GOT3 (cell line): ENCODE data around the gene GABPB2.

ENCODE experiments used
- DNase-seq: peaks from one replicate; lab custom pipeline; 2025; ENCODE audit warnings: mixed read lengths; lab: John Stamatoyannopoulos, UW

The GABPB2 gene

DNA sequence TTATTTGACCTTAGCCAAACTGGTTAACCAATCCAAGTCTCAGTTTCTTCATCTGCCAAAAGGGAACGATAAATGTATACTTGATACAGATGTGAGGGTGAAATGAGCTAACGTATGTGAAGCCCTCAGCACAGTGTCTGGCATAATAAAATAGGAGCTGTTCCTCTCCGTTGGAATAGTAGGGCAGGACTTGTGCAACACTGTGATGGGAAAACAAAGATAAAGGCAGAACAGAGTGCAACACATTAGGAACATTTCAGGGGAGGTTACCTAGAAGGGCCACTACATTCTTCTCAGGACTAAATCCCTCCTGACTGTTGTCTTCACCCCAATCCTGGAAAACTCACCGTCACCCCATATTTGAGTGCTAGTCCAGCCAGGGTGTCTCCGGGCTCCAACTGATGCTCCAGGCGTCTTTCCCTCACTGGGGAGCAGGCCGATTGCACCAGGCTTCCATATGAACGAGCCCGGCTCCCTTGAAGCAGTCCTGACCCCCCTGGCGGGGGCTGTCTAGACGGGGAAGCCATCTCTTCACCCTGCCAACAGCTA is 94.2 kb downstream of the GABPB2 start:
- no peak for DNase-seq

- no peak for DNase-seq
Observed at GRCh38 chr1:151165281-151165737, 94.7 kb downstream of the GABPB2 start.

DNA sequence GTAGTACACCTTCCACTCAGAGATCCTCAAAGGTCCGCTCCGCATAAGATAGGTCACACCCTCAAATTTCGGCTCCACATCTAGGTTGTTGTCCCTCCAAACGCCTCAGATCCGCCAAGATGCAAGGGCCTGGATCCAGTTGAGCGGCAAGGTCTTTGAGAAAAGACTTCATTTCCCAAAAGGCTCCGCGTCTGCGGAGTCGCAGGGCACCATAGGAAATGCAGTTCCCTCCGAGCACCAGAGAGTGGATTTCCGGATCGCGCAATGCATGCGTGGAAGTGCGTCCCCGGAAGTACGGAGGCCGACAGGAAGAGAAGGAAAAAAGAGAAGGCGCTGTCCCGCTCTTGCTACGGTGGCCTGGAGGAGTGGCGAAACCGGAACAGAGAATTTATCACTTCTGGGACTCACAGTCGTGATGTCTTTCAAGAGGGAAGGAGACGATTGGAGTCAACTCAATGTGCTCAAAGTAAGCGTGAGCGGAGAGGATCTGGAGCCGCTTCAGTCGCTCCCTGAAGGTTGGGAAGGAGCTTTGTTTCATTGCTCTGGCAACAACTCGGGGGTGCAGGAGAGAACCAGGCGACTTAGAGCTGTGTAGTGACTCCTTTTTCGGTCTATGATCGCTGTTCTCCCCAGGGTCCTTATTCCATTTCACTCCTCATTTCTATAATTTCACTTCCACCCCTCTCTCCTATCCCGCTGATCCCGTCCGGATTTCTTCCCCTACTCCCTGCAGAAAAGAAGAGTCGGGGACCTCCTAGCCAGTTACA is 95.4 kb downstream of the GABPB2 start, which contains the start of the genes LYSMD1 and SCNM1:
Gene LYSMD1 (minus strand): TSS at position 165 of the 767 bp plus-strand sequence. CDS start 644 bp downstream, outside the sequence.
Gene SCNM1 (plus strand): TSS at position 407 of the 767 bp plus-strand sequence. CDS start 9 bp downstream, at position 416.
- DNase-seq = peak; percentile 85

DNA sequence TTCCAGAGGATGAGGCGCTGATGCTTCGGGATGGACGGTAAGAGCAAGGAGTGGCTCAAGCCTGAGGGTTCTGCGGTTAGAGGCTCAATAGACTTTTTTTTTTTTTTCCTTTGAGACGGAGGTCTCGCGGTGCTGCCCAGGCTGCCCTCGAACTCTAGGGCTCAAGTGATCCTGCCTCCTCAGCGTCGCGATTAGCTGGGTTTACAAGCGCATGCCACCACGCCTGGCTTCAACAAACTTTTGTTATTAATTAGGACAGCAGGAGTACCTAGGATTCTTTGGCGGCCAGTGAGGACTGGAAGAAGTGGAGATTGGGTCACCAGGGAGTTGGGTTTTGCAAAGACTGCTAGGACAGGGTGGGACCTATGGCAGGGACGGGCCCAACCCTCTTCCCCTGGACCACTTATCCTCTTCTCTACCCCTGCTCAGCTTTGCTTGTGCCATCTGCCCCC is 96.0 kb downstream of the GABPB2 start:
- no peak for DNase-seq

- DNase-seq = no peak
Observed at GRCh38 chr1:151167116-151167515, 96.6 kb downstream of the GABPB2 start.

DNA sequence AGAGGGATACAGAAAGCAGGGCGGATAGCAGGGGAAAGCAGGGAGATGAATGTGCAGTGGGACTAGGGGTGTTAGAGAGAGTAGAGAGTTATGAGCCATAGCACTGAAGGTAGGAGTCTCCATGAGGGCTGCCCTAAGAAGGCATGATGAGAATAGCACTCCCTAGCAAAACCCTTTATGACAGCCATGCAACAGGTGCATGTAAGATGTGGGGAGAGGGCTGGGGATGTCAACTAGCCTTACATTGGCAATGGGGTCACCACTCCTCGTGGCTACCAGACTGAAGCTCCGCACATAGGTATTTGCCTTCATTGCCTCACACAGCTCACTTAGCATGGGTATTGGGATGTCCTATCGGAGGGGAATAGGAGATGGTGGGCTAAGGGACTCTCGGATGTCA is 100.6 kb downstream of the GABPB2 start:
- no peak for DNase-seq
